ENCODE measurements around the gene IL5. TPM values are rescaled to one million over a fixed set of nuclear protein-coding genes. Genes with fewer than 3 reads are reported as not detected.
"Not testable (repeated sequence)": the region's sequence is repeated elsewhere in the genome, so short reads cannot be mapped to it uniquely, and the experiment has no call there.

Gene IL5
- total and polyA plus RNA-seq, 2 donors from 2014 or later, result not detected

GRCh38 chr5:132526290-132526973 lies 16.9 kb downstream of the IL5 start:
- H3K36me3 ChIP-seq (ENCODE audit: control insufficient read depth in 2 of 3, insufficient read depth in 3 of 3, low read length in 3 of 3), result no peaks in the 10 kb centered on the region
- no peak overlapping the region for H3K27ac ChIP-seq (ENCODE audit: low read depth in 2 of 2, low read length in 2 of 2)
- FAIRE-seq (no peak), DNase-seq (peak in 4 of 5 donors; percentile 48 to 86 (median 72))
- no peak overlapping the region for H3K9ac ChIP-seq (ENCODE audit: low read length in 3 of 3)
- H3K9me3 ChIP-seq (ENCODE audit: control insufficient read depth in 2 of 3, insufficient read depth in 1 of 3, low read length in 3 of 3), result no peaks in the 10 kb centered on the region
- H3K4me1 ChIP-seq (ENCODE audit: control insufficient read depth in 2 of 3, insufficient read depth in 2 of 3, low read depth in 1 of 3, low read length in 3 of 3), result no peaks in the 10 kb centered on the region
- H3K4me3 ChIP-seq (ENCODE audit: low read length in 3 of 3), result no peak overlapping the region
- intact Hi-C loops (cut with DNase I), result no loop called here
- no peaks in the 10 kb centered on the region for H3K27me3 ChIP-seq (ENCODE audit: control insufficient read depth, insufficient read depth, low read length)
- peak; percentile 79 for TF ChIP-seq CTCF (IDR thresholded peaks at IDR 0.05; ENCODE audit: borderline replicate concordance, extremely low read depth, insufficient read depth)

- Histone ChIP-seq H3K4me3 (ENCODE audit: low read length in 3 of 3) (no peak overlapping the region), H3K27ac (ENCODE audit: low read depth in 2 of 2, low read length in 2 of 2) (no peak overlapping the region), H3K9ac (ENCODE audit: low read length in 3 of 3) (no peak overlapping the region), H3K9me3 (ENCODE audit: control insufficient read depth in 2 of 3, insufficient read depth in 1 of 3, low read length in 3 of 3) (no peaks in the 10 kb centered on the region), H3K36me3 (ENCODE audit: control insufficient read depth in 2 of 3, insufficient read depth in 3 of 3, low read length in 3 of 3) (no peaks in the 10 kb centered on the region), H3K4me1 (ENCODE audit: control insufficient read depth in 2 of 3, insufficient read depth in 2 of 3, low read depth in 1 of 3, low read length in 3 of 3) (no peaks in the 10 kb centered on the region), H3K27me3 (ENCODE audit: control insufficient read depth, insufficient read depth, low read length) (no peaks in the 10 kb centered on the region)
- no peak for TF ChIP-seq CTCF (IDR thresholded peaks at IDR 0.05; ENCODE audit: borderline replicate concordance, extremely low read depth, insufficient read depth)
- FAIRE-seq, result no peak
- intact Hi-C loops (cut with DNase I), result no loop called here
- no peak for DNase-seq
These were observed 18.0 kb downstream of the IL5 start for GRCh38 chr5:132525299-132525724.

- H3K4me1 ChIP-seq (ENCODE audit: control insufficient read depth in 2 of 3, insufficient read depth in 2 of 3, low read depth in 1 of 3, low read length in 3 of 3); DNase-seq; H3K27ac ChIP-seq (ENCODE audit: low read depth in 2 of 2, low read length in 2 of 2); H3K9ac ChIP-seq (ENCODE audit: low read length in 3 of 3); H3K36me3 ChIP-seq (ENCODE audit: control insufficient read depth in 2 of 3, insufficient read depth in 3 of 3, low read length in 3 of 3); FAIRE-seq; H3K9me3 ChIP-seq (ENCODE audit: control insufficient read depth in 2 of 3, insufficient read depth in 1 of 3, low read length in 3 of 3); intact Hi-C loops (cut with DNase I); H3K4me3 ChIP-seq (ENCODE audit: low read length in 3 of 3); H3K27me3 ChIP-seq (ENCODE audit: control insufficient read depth, insufficient read depth, low read length): not testable (repeated sequence)
These were observed 18.4 kb downstream of the IL5 start for GRCh38 chr5:132524877-132525276.

DNA sequence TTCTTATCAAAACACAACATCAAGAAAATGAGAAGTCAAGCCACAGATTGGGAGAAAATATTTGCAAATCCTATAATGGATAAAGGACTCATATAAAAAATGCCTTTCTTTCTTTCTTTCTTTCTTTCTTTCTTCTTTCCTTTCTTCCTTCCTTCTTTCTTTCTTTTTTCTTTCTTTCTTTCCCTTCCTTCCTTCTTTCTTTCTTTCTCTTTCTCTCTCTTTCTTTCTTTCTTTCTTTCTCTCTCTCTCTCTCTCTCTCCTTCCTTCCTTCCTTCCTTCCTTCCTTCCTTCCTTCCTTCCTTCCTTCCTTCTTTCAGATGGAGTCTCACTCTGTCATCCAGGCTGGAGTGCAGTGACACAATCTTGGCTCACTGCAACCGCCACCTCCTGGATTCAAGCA lies 21.3 kb downstream of the IL5 start:
- H3K4me1 ChIP-seq (ENCODE audit: control insufficient read depth in 2 of 3, insufficient read depth in 2 of 3, low read depth in 1 of 3, low read length in 3 of 3); H3K9ac ChIP-seq (ENCODE audit: low read length in 3 of 3); H3K4me3 ChIP-seq (ENCODE audit: low read length in 3 of 3); H3K36me3 ChIP-seq (ENCODE audit: control insufficient read depth in 2 of 3, insufficient read depth in 3 of 3, low read length in 3 of 3); H3K27me3 ChIP-seq (ENCODE audit: control insufficient read depth, insufficient read depth, low read length); H3K27ac ChIP-seq (ENCODE audit: low read depth in 2 of 2, low read length in 2 of 2); DNase-seq; H3K9me3 ChIP-seq (ENCODE audit: control insufficient read depth in 2 of 3, insufficient read depth in 1 of 3, low read length in 3 of 3); FAIRE-seq; intact Hi-C loops (cut with DNase I): not testable (repeated sequence)

DNA sequence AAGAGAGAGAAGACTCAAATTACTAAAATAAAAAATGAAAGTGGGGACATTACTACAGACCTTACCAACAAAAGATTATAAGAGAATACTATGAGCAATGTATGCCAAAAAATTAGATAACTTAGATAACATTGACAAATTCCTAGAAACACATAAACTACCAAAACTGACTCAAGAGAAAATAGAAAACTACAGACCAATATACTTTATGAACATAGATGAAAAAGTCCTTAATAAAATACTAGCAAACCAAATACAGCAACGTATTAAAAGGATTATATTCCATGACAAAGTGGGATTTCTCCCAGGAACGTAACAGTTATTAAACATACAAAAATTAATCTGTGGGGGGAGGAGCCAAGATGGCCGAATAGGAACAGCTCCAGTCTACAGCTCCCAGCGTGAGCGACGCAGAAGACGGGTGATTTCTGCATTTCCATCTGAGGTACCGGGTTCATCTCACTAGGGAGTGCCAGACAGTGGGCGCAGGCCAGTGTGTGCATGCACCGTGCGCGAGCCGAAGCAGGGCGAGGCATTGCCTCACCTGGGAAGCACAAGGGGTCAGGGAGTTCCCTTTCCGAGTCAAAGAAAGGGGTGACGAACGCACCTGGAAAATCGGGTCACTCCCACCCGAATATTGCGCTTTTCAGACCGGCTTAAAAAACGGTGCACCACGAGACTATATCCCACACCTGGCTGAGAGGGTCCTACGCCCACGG lies 29.5 kb downstream of the IL5 start:
- DNase-seq; H3K27ac ChIP-seq (ENCODE audit: low read depth in 2 of 2, low read length in 2 of 2); FAIRE-seq; H3K9me3 ChIP-seq (ENCODE audit: control insufficient read depth in 2 of 3, insufficient read depth in 1 of 3, low read length in 3 of 3); intact Hi-C loops (cut with DNase I); H3K9ac ChIP-seq (ENCODE audit: low read length in 3 of 3); H3K4me3 ChIP-seq (ENCODE audit: low read length in 3 of 3); H3K4me1 ChIP-seq (ENCODE audit: control insufficient read depth in 2 of 3, insufficient read depth in 2 of 3, low read depth in 1 of 3, low read length in 3 of 3); H3K36me3 ChIP-seq (ENCODE audit: control insufficient read depth in 2 of 3, insufficient read depth in 3 of 3, low read length in 3 of 3); H3K27me3 ChIP-seq (ENCODE audit: control insufficient read depth, insufficient read depth, low read length): not testable (repeated sequence)

Data from kidney (tissue), 14 donors.